ENCODE measurements around the gene APOL6. TPM values are rescaled to one million over a fixed set of nuclear protein-coding genes. Genes with fewer than 3 reads are reported as not detected.
A peak's percentile ranks its signal among the peaks of the same experiment; 100 is the strongest.

The APOL6 gene
- total and polyA plus RNA-seq, 8 donors: 2.0 to 12.6 (median 3.7) TPM

GRCh38 chr22:35606916-35607315, 41.3 kb upstream of the APOL6 start:
- Histone ChIP-seq H3K27me3 (no peaks in the 10 kb centered on the region), H3K36me3 (no peaks in the 10 kb centered on the region), H3K9me3 (no peaks in the 10 kb centered on the region), H3K27ac (no peak overlapping the region), H3K4me3 (no peak overlapping the region), H3K4me1 (peaks cover 0 to 3% (median 0%) of the 10 kb centered on the region in 3 donors)
- ATAC-seq (no peak), DNase-seq (peak in 1 of 6 donors; percentile 19), FAIRE-seq (no peak)
- no peak for TF ChIP-seq CTCF (IDR thresholded peaks at IDR 0.05)
- intact Hi-C loops (cut with DNase I): no loop called here
- WGBS, 2 donors: 79 to 84% methylated on average over 8 of the region's 8 CpGs

- FAIRE-seq (no peak), DNase-seq (peak in 1 of 6 donors; percentile 10), ATAC-seq (no peak)
- WGBS, 2 donors: 76 to 78% methylated on average over 11 of the region's 11 CpGs
- Histone ChIP-seq H3K4me1 (peaks cover 0 to 3% (median 0%) of the 10 kb centered on the region in 3 donors), H3K36me3 (no peaks in the 10 kb centered on the region), H3K4me3 (no peak overlapping the region), H3K9me3 (no peaks in the 10 kb centered on the region), H3K27ac (no peak overlapping the region), H3K27me3 (no peaks in the 10 kb centered on the region)
- TF ChIP-seq CTCF (IDR thresholded peaks at IDR 0.05): no peak
- intact Hi-C loops (cut with DNase I): no loop called here
Observed at GRCh38 chr22:35608088-35608487, 40.2 kb upstream of the APOL6 start.

- WGBS, 2 donors: 86 to 90% methylated on average over 9 of the region's 9 CpGs
- intact Hi-C loops (cut with DNase I): no loop called here
- H3K9me3 ChIP-seq: no peaks in the 10 kb centered on the region
- peaks cover 0 to 3% (median 0%) of the 10 kb centered on the region in 3 donors for H3K4me1 ChIP-seq
- DNase-seq (no peak), ATAC-seq (no peak), FAIRE-seq (no peak)
- no peak overlapping the region for H3K27ac ChIP-seq
- TF ChIP-seq CTCF (IDR thresholded peaks at IDR 0.05): no peak
- H3K36me3 ChIP-seq: no peaks in the 10 kb centered on the region
- H3K27me3 ChIP-seq: no peaks in the 10 kb centered on the region
- no peak overlapping the region for H3K4me3 ChIP-seq
Observed at GRCh38 chr22:35609261-35609660, 39.0 kb upstream of the APOL6 start.

GRCh38 chr22:35609761-35610160, 38.5 kb upstream of the APOL6 start:
- no peak for ATAC-seq
- 81 to 87% methylated on average over 4 of the region's 4 CpGs for WGBS, 2 donors

More at GRCh38 chr22:35609761-35610160, 38.5 kb upstream of the APOL6 start:
- Histone ChIP-seq H3K27me3 (no peaks in the 10 kb centered on the region), H3K4me3 (no peak overlapping the region), H3K9me3 (no peaks in the 10 kb centered on the region), H3K4me1 (no peaks in the 10 kb centered on the region), H3K27ac (no peak overlapping the region), H3K36me3 (no peaks in the 10 kb centered on the region)
- intact Hi-C loops (cut with DNase I): no loop called here
- TF ChIP-seq CTCF (IDR thresholded peaks at IDR 0.05): no peak
- DNase-seq (no peak), FAIRE-seq (no peak)

All from pancreas (tissue), 10 donors.